HG03521 (cell line): ENCODE measurements around the gene PAPPA.

ENCODE experiments used
- ATAC-seq: cut with Tn5 transposase; IDR thresholded peaks from one replicate; pipeline ENCODE4 v1.9.1; 2021; ENCODE audit warnings: mild to moderate bottlenecking, moderate library complexity; ENCODE audit not compliant: unreplicated experiment

The PAPPA gene

DNA sequence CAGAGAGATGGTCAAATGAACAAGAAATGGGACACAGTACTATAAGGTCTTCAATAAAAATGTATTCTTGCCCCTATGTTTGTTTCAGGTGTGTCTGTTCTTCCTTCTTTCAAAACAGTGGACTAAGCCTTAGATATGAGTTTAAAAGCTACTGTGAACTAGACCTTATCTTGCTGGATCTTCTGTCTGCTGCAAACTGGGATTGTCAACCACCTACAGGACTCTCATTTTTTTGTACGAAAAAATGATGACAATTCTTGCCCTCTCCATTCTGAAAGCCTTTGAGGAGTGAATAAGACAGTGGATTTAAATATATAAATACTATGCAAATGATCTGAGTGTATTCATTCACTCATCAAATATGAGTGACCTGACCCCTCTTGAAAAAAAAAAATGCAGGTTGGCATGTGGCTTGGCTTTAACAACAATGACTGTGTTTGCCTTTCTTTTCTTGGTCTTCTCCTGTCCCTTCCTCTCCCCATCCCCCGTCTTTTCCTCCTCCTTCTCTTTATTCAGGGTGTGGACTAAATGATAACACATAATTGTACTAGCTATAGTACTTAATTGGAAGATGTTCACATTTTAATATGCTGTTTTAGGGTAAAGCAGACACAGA lies 298.0 kb downstream of the PAPPA start:
- no peak for ATAC-seq
